Measurements from ENCODE around the gene PRKG1. TPM values are rescaled to one million over a fixed set of nuclear protein-coding genes. Genes with fewer than 3 reads are reported as not detected.

PRKG1 gene
- total and polyA plus RNA-seq, 2 of the 4 experiments (the other 2 are of a cell fraction) = 3.5 to 18.3 TPM

- Histone ChIP-seq H4K8ac (ENCODE audit: low read depth in 2 of 2, low read length in 2 of 2) (no peak overlapping the region), H2BK15ac (ENCODE audit: low read depth, low read length) (no peak overlapping the region), H3K27ac (ENCODE audit: insufficient read depth, low read length) (no peak overlapping the region), H3K79me1 (ENCODE audit: low read depth in 1 of 2, low read length in 2 of 2) (no peaks in the 10 kb centered on the region), H3K4ac (ENCODE audit: low read depth, low read length) (no peak overlapping the region), H4K20me1 (ENCODE audit: insufficient read depth, low read length) (no peaks in the 10 kb centered on the region), H4K5ac (ENCODE audit: low read depth, low read length) (no peak overlapping the region), H3K4me1 (ENCODE audit: control insufficient read depth, insufficient read depth, low read length) (no peaks in the 10 kb centered on the region), H2AK9ac (replicated peaks; ENCODE audit: low read depth, low read length, poor library complexity) (no peak overlapping the region), H3K23ac (ENCODE audit: low read depth, low read length) (no peak overlapping the region), H3K18ac (ENCODE audit: low read depth, low read length) (no peak overlapping the region), H3K4me2 (ENCODE audit: low read depth, low read length) (no peak overlapping the region), H2AFZ (replicated peaks; ENCODE audit: low read length, poor library complexity) (no peak overlapping the region), H2AK5ac (ENCODE audit: low read depth, low read length) (no peak overlapping the region), H4K91ac (ENCODE audit: insufficient read depth, low read depth, low read length) (no peak overlapping the region), H3K9ac (ENCODE audit: low read depth, low read length) (no peak overlapping the region), H2BK5ac (ENCODE audit: low read depth, low read length, poor library complexity, severe bottlenecking) (no peak overlapping the region), H3K36me3 (ENCODE audit: control insufficient read depth, insufficient read depth, low read length) (no peaks in the 10 kb centered on the region), H3K14ac (replicated peaks; ENCODE audit: low read depth, low read length) (no peak overlapping the region), H3K9me3 (ENCODE audit: control insufficient read depth, insufficient read depth, low read length) (no peaks in the 10 kb centered on the region), H2BK120ac (ENCODE audit: low read depth, low read length) (no peak overlapping the region), H3K4me3 (ENCODE audit: insufficient read depth, low read depth, low read length) (no peak overlapping the region), H2BK20ac (ENCODE audit: low read depth, low read length) (no peak overlapping the region), H3K27me3 (ENCODE audit: control insufficient read depth, insufficient read depth, low read length) (no peaks in the 10 kb centered on the region), H3K9me1 (ENCODE audit: insufficient read depth, low read length) (no peaks in the 10 kb centered on the region; the same call in 1 of the 2 replicates), H3K56ac (ENCODE audit: extremely low read depth, insufficient read depth, low read length) (no peak overlapping the region)
- no CpG with 5 or more reads among the region's 1 CpG for WGBS, 2 experiments (ENCODE audit: extremely low coverage in 2 of 2, insufficient read length in 1 of 2)
- in situ Hi-C loops (cut with MboI; ENCODE audit: low sequenced_read_pairs) (no loop called here), dilution Hi-C loops (cut with HindIII; ENCODE audit: low sequenced_read_pairs, unreplicated experiment) (no loop called here), intact Hi-C loops (cut with micrococcal nuclease) (no loop called here)
- ChIA-PET CTCF (interaction anchor here (0.6 kb wide), 1 partner anchor 1709 kb away, joined by 5 read pairs; no protein-coding TSS in a partner anchor), POLR2A (ENCODE audit: unreplicated experiment) (no interaction called here)
- ATAC-seq (ENCODE audit: low read depth) = no peak
- BruUV-seq (replicated peaks) = no TSS peak
- no peak for DNase-seq
- no peak for TF ChIP-seq USF2 (IDR thresholded peaks at IDR 0.05; ENCODE audit: low read depth, low read length)
- TF ChIP-seq MAZ (IDR thresholded peaks at IDR 0.05; ENCODE audit: borderline replicate concordance, low read depth, low read length) = no peak
- TF ChIP-seq POLR2A (IDR thresholded peaks at IDR 0.05; ENCODE audit: low read depth, low read length) = no peak
These were observed 907.4 kb downstream of the PRKG1 start for GRCh38 chr10:51981731-51982130.
